GM08714 (cell line): ENCODE measurements around the gene CERS6.

Experiments
- H3K4me3 ChIP-seq: fragments of 200-500 bp; sonication (Bioruptor generic); 2 replicates; pipeline ENCODE4 v1.5.1; 2014; ENCODE audit warnings: mild to moderate bottlenecking, low read length, inconsistent platforms
- ZNF274 ChIP-seq: IDR thresholded peaks from 2 replicates; pipeline ENCODE4 v1.6.1; 2012; ENCODE audit warnings: mild to moderate bottlenecking, low read depth, low read length

CERS6 gene

GRCh38 chr2:168679741-168680310 is 223.8 kb downstream of the CERS6 start:
- no peak for TF ChIP-seq ZNF274
- H3K4me3 ChIP-seq, result no peak overlapping the region

- no peak for TF ChIP-seq ZNF274
- H3K4me3 ChIP-seq, result no peak overlapping the region
Observed at GRCh38 chr2:168683996-168684395, 227.9 kb downstream of the CERS6 start.

GRCh38 chr2:168684921-168685599 is 229.0 kb downstream of the CERS6 start:
- no peak for TF ChIP-seq ZNF274
- H3K4me3 ChIP-seq, result no peak overlapping the region

GRCh38 chr2:168685600-168686451 is 229.8 kb downstream of the CERS6 start:
- no peak for TF ChIP-seq ZNF274
- no peak overlapping the region for H3K4me3 ChIP-seq

- H3K4me3 ChIP-seq, result no peak overlapping the region
- TF ChIP-seq ZNF274, result no peak
Observed at GRCh38 chr2:168686452-168687191, 230.6 kb downstream of the CERS6 start.

GRCh38 chr2:168687314-168687713 is 231.2 kb downstream of the CERS6 start:
- no peak for TF ChIP-seq ZNF274
- no peak overlapping the region for H3K4me3 ChIP-seq

- TF ChIP-seq ZNF274, result no peak
- no peak overlapping the region for H3K4me3 ChIP-seq
Observed at GRCh38 chr2:168690381-168690885, 234.4 kb downstream of the CERS6 start.

- TF ChIP-seq ZNF274, result no peak
- no peak overlapping the region for H3K4me3 ChIP-seq
Observed at GRCh38 chr2:168691221-168691620, 235.1 kb downstream of the CERS6 start.

GRCh38 chr2:168692132-168692744 is 236.2 kb downstream of the CERS6 start:
- H3K4me3 ChIP-seq, result no peak overlapping the region
- TF ChIP-seq ZNF274, result no peak

- H3K4me3 ChIP-seq, result no peak overlapping the region
- no peak for TF ChIP-seq ZNF274
Observed at GRCh38 chr2:168694173-168694572, 238.1 kb downstream of the CERS6 start.

GRCh38 chr2:168694866-168695265 is 238.8 kb downstream of the CERS6 start:
- no peak for TF ChIP-seq ZNF274
- H3K4me3 ChIP-seq, result no peak overlapping the region

- TF ChIP-seq ZNF274, result no peak
- H3K4me3 ChIP-seq, result no peak overlapping the region
Observed at GRCh38 chr2:168697668-168698121, 241.6 kb downstream of the CERS6 start.

GRCh38 chr2:168698969-168699368 is 242.9 kb downstream of the CERS6 start:
- H3K4me3 ChIP-seq, result no peak overlapping the region
- no peak for TF ChIP-seq ZNF274
